Stimulated activated CD4-positive, alpha-beta T cell treated with anti-CD3 and anti-CD28 coated beads, Interleukin-15, amount 100 ng/mL, for 48 hours (primary cell): Measurements from ENCODE around the gene RPS28.
A peak's percentile ranks its signal among the peaks of the same experiment; 100 is the strongest.
"Not testable (repeated sequence)": the region's sequence is repeated elsewhere in the genome, so short reads cannot be mapped to it uniquely, and the experiment has no call there.

Experiments used
- DNase-seq, 2 donors: peaks; one replicate each; pipeline ENCODE4 v3.0.0-alpha.2; 2020; ENCODE audit warnings: low read depth in 2 of 2

Gene RPS28

DNA sequence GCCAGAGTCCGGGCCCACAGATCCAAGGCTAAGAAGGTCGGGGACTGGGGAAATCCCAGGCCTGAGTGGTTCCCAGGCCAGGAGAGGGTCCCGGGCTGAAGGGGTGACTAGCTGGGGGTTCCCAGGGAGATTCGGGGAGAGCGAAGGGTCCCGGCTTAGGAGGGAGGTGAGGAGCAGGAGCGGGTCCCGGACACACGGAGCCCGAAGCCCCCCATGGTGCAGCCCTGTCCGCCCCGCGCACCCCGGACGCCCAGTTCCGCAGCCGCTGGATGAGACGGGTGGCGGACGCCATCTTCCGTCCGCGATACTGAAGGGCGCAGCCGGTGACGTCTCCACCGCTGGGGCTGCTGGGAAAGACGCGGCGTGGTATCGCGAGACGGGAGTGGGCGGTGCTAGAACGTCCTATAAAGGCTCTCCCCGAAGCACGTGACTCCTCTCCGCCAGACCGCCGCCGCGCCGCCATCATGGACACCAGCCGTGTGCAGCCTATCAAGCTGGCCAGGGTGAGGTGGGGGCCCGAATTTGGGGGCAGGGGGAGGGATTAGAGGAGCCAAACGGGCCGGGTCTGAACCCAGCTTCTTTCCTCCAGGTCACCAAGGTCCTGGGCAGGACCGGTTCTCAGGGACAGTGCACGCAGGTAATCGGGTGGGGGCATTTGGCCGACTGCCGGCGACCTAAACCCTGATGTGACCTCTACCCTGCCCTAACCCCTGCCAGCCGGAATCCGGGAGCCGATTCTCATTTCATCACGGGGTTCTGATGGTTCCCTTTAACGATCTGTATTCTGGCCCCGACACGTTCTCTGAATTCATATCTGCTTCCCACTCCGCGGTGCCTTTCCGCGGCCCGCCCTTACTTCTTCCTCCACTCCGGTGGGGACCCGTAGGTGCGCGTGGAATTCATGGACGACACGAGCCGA lies at the start of gene RPS28, which contains the start of gene NDUFA7:
TSS of gene RPS28 (plus strand) at position 430 of the 919 bp plus-strand sequence. CDS start at position 465, 35 bp downstream.
TSS of gene NDUFA7 (minus strand) at position 309 of the 919 bp plus-strand sequence. CDS start at position 292, 17 bp downstream.
- DNase-seq, result peak; percentile 95 to 97

DNA sequence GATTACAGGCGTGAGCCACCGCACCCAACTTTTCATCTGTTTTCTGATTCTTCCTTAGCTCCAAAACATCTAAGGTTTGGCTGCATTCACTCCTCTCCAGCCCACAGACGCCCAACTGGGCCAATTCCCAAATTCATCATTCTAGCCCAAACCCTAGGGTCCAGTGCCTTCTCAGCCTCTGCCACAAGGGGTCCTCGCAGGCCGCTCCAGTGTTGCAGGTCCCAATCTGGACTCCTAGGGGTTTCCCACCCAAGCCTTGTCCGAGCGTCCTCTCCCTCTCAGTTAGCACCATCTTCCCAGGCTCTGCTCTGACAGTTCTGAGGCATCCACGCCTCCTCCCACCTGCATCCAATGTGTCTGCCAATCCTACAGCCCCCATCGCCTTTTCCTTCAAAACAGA lies 44.8 kb upstream of the RPS28 start:
- DNase-seq, result not testable (repeated sequence)

DNA sequence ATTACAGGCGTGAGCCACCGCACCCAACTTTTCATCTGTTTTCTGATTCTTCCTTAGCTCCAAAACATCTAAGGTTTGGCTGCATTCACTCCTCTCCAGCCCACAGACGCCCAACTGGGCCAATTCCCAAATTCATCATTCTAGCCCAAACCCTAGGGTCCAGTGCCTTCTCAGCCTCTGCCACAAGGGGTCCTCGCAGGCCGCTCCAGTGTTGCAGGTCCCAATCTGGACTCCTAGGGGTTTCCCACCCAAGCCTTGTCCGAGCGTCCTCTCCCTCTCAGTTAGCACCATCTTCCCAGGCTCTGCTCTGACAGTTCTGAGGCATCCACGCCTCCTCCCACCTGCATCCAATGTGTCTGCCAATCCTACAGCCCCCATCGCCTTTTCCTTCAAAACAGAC lies 30.0 kb upstream of the RPS28 start:
- not testable (repeated sequence) for DNase-seq

DNA sequence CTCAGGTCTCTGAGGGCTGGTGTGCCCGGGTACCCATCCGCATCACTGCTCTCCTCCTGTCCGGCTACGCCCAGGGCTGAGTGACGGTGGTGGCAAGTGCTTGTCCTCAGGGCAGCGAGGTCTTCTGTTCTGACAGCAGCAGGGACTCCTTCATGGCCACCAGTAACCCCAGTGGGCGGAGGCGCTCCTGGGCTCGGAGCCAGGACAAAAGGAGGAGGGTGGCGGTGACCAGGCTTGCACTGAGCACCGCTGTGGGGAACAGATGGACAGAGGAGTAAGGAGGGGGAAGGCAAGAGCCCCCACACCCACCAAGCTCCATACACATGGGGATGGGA lies 19.0 kb upstream of the RPS28 start:
- DNase-seq, result no peak

DNA sequence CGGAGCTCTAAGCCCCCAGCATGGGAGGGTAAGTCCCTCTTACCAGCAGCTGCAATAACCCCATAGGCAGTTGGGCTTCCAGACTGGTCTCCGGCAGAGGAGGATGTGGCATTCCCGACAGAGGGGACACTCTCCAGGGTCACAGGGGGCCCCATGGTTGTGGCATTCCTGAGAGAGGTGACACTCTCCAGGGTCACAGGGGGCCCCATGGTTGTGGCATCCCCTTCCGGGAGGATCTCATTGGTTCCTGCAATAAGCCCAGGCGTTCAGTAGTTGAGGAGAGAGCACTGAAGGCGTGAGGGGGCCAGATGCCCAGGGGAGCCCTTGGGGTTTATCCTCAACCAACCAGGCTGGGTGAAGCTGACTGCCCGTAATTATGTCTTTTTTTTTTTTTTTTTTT lies 18.6 kb upstream of the RPS28 start:
- DNase-seq, result no peak

DNA sequence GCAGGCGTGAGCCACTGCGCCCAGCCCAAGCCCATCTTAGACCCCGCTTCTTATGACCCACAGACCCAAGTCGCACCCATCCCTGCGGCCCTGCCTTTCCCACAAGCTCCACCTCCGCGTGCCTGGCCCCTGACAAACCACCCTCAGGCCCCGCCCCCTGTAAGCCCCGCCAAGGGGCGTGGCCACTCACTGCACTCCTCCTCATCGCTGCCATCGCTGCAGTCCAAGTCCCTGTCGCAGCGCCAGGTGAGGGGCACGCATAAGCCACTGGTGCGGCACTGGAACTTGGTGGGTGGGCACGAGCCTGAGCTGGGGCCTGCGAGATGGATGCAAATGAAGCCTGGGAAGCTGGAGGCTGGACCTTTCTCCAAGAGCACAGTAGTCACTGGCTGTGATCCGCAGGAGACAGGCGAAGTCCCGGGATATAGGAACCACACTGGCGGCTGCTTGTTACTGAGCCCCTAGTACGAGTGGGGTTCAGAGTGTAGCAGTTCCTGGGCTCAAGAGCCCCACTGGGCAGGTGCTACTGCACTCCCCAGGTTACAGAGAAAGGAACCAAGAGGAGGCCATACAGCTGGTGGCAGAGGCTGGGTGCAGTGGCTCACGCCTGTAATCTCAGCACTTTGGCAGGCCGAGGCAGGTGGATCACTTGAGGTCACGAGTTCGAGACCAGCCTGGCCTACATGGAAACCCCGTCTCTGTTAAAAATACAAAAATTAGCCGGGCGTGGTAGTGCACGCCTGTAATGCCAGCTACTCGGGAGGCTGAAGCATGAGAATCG lies 16.3 kb upstream of the RPS28 start:
- DNase-seq, result peak in 1 of 2 donors; percentile 22

DNA sequence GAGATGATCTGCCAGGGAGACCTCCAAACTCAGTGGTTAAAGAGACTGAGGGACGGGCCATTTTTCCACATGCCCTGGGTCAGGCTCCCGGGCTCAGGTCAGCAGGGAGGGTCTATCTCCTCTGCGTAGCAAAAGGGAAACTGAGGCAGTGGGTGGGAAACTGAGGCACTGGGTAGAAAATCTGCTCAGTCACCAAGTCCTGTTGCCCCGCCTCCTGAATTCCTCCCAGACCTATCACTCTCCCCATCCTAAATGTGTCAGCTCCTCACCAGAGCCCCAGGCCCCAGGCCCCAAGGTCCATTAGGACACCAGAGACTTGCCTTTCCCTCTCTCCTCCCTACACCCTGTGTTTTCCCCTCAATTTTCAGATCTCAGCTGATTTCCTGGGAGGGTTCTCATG lies 15.5 kb upstream of the RPS28 start:
- DNase-seq, result no peak

DNA sequence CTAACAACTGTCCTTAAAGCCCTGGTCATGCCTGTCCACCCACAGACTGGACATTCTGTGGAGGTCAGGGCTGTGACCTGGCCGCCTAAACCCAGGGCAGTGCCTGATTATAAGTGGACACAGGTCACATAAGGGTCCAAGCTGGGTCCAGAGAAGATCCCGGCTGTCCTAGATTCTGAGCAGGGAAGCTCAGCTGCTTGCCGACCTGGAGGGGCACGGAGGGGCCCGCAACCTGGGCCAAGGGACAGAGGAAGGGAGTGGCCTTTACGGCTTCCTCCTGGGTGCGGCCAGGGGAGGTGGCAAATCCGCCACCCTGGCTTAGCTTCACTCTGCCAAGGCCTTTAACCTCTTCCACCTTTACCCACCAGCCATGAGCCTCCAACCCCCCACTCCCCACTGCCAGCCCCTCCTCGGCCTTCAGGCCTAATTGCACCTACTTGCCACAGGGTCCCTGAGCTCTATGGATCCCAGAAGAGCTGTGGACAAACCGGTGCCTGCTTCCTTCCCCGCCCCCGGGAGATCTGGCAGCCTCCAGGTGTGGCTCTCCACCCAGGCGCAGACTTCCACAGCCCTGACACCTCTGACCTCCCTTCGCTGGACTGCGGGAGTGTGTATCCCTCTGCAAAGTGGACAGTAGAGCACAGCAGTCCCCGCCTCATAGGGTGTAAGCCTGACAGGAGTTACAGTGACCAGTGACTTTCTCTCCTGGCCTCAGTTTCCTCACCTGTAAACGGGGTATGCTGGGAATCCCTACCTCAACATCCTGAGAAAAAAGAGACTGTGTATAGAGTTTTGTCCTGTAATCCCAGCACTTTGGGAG lies 14.9 kb upstream of the RPS28 start:
- DNase-seq, result no peak

DNA sequence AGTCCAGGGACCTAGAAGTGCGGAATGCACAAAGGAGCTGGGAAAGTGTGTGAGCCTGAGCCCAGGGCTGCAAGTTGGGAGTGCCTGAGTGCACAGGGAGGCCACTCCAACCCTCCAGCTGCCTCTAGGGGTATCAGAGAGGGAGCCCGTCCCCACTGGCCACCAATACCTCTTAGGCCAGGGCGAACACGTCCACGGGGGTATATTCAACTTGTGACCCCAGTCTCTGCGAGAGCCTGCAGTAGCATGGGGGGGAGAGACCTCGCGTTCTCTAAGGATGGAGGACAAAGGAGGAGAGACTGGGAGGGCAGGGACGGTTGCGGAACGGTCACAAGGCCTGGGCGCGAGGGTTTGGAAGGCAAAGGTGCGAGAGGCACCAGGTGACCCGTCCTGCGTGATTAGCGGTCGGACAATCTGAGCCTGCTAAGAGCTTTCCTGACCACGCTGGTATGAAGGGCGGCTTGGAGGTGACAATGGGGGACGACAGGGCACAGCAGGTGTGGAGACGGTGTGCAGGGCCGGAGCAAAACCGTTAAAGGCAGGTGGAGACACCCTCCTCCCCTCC lies 13.8 kb upstream of the RPS28 start:
- no peak for DNase-seq

DNA sequence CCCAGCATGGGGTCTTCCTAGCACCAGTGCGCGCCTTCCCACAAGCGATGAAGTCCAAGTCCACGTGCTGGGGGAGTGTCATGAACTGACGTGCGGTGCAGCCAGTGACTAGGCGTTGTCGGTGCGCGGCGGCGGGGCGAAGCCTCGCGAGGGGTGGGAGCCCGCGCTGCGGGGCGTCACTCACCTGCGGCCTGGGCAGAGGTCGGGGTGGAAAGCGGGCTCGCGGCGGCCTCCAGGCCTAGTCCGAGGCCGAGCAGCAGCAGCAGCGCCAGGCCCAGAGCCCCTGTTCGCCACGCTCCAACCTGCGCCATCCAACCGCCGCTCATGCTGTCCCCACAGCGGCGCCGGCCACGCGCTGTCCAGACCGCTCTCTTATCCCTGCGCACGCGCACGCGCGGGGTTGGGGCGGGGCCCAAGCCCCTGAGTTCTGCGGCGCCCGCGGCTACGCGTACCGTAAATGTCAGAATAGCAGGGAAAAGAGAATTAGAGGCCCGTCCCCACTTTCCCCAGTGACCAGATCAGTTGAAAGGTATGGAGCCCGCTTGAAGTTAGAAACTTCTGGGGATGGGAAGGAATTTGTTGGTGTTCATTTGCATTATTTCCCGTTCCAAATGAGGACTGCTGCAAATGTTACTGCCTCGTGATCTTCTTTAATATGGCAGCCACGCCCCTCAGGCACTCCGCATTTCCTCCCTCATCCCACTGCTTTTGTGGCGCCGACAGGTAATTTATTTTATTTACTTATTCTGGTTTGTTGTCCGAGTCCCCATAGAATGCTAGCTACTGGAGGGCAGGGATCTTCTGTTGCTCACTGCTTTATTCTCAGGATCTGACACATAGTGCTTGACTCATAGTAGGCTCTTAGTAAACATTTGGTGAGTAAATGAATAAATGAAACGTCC lies 13.1 kb upstream of the RPS28 start, which contains the start of gene CD320:
TSS of gene CD320 (minus strand) at position 394 of the 902 bp plus-strand sequence. CDS start at position 326, 68 bp downstream.
- DNase-seq, result peak; percentile 81 to 83

DNA sequence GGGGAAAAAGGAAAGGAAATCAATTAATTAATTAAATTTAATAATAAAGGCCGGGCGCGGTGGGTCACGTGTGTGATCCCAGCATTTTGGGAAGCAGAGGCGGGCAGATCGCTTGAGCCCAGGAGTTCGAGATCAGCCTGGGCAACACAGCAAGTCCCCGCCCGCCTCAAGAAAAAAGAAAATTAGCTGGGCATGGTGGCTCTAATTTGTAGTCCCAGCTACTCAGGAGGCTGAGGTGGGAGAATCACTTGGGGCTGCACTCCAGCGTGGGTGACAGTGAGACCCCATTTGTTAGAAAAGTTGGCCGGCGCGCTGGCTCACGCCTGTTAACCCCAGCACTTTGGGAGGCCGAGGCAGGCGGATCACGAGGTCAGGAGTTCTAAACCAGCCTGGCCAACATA lies 12.4 kb upstream of the RPS28 start:
- no peak for DNase-seq

DNA sequence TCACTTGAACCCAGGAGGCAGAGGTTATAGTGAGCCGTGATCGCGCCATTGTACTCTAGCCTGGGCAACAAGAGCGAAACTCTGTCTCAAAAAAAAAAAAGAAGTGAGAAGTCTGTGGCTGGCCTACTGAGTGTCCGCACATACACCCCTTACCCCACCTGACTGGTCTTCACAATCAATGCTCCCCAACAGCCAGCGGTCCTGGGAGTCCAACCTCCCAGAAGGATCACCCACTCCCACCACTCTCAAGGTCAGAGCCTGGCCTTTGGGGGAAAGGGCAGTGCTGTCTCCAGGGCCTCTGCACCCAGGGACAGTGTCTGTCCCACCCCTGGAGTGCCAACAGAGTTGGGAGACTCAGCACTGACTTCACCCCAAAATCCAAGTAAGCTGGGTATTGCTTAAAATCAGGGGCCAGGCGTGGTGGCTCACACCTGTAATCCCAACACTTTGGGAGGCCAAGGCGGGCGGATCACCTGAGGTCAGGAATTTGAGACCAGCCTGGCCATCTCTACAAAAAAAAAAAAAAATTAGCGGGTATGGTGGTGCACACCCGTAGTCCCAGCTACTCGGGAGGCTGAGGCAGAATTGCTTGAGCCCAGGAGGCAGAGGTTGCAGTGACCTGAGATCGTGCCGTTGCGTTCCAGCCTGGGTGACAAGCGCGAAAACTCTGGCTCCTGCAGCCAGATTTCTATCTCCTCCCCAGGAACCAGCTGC lies 10.8 kb upstream of the RPS28 start:
- DNase-seq, result no peak

DNA sequence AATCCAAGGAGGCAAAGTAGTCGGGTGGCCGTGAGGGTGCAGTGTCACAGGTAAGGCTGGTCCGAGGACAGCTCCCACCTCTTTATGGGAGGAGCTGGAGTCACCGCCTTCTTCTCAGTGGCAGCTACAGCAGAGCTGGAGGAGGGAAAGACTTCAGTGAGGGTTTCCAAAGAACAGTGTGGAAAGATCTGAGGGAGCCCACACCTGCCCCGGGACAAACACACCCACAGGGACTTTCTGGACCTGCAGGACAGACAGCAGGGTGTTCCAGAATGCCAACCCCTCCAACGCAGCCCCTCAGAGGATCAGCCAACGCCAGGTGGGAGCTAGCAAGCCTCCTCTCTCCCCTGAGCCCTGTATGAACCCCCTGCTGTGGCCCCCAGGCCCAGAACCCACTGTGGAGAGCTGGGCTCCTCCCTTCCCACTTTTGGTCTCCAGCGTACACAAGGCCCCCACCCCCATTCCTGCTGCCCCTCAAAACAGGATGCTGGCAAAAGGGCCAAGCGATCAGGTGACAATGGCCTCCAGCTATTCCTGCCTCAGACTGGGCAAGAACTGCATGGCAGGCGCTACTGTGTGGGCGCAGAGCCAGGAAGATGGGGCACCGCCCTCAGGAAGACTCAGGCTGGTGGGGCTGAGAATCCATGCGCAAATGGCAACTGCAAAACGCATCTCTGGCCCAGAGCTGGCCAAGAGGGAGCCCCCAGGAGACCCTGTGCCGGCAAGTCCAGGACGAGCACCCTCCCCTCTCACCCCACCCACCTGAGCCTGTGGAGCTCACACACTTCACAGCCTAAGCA lies 9.6 kb upstream of the RPS28 start:
- no peak for DNase-seq

DNA sequence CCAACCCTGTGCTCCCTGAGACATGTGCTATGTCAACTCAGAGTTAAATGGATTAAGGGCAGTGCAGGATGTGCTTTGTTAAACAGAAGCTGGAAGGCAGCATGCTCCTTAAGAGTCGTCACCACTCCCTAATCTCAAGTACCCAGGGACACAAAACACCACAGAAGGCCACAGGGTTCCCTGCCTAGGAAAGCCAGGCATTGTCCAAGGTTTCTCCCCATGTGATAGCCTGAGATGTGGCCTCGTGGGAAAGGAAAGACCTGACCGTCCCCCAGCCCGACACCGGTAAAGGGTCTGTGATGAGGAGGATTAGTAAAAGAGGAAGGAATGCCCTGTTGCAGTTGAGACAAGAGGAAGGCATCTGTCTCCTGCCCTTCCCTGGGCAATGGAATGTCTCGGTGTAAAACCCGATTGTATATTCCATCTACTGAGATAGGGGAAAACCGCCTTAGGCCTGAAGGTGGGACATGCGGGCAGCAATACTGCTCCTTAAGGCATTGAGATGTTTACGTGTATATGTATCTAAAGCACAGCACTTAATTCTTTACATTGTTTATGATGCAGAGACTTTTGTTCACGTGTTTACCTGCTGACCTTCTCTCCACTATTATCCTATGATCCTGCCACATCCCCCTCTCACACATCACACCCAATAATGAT lies 6.2 kb upstream of the RPS28 start:
- DNase-seq, result not testable (repeated sequence)

DNA sequence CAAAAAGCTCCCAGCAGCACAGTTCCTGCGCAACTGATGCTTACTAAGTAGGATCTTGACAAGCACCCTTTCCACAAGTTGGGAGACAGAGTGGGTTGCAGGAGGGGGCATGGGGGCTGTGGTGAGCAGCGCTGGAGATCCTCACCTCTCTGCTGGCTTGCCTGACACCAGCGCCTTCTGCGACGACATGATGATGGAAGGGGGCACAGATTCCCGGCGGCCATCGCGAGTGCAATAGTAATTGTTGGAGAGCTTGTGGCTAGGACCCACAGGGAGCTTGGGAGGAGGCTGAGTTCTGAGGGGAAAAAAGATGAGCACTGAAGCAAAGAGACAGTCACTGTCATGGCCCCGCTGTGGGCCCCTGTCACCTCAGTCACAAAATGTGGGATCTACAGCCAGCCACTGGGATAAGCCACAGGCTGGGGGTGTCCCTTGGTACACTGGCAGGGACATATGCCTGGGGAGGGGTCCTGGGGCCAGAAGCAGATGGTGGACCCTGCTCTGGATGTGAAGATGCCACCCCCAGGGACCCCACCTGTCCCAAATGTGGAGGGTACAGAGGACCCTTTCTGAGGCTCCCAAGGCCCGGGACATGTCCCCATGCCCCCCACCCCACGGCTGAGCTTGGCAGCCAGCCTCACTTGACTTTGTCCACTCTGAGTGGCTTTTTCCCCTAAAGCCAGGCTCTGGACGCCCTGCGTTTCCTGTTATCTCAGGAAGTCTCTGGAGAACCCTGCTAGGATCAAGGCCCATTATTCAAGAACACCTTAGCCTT lies 4.8 kb upstream of the RPS28 start:
- DNase-seq, result no peak

DNA sequence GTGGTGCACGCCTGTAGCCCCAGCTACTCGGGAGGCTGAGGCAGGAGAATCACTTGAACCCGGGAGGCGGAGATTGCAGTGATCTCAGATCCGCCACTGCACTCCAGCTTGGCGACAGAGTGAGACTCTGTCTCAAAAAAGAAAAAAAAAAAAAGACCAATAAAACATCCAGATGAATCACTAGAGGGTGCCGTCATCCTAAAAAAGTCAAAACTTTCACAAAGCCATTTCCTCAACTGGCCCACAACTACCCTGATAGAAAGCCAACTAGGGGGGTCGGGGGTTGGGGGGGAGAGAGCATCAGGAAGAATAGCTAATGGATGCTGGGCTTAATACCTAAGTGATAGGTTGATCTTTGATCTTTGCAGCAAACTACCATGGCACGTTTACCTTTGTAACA lies 2.5 kb upstream of the RPS28 start:
- DNase-seq, result not testable (repeated sequence)

DNA sequence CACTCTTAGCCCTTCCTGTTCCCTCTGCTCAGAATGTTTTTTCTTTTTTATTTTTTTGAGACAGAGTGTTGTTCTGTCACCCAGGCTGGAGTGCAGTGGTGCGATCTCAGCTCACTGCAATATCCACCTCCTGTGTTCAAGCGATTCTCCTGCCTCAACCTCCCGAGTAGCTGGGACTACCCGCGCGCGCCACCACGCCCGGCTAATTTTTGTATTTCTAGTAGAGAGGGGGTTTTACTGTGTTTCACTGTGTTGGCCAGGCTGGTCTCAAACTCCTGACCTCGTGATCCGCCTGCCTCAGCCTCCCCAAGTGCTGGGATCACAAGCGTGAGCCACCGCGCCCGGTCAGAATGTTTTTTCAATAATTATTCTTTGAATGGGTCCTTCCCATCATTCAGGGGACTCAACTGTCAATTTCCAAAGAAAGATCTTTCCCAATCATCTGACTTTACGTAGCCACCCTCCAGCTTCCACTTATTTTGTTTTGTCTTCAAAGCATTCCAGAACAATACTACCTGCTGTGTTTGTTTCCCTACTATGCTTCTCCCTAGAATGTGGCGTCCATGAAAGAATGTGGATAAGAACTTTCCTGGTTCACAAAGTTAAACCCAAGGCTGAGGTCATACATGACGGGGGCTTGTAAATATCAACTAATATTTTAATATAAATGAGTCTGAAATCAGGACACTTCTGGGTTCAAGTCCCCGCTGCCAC lies 1.3 kb upstream of the RPS28 start:
- DNase-seq, result no peak
